ENCODE results near the gene MIEF1.

DNA sequence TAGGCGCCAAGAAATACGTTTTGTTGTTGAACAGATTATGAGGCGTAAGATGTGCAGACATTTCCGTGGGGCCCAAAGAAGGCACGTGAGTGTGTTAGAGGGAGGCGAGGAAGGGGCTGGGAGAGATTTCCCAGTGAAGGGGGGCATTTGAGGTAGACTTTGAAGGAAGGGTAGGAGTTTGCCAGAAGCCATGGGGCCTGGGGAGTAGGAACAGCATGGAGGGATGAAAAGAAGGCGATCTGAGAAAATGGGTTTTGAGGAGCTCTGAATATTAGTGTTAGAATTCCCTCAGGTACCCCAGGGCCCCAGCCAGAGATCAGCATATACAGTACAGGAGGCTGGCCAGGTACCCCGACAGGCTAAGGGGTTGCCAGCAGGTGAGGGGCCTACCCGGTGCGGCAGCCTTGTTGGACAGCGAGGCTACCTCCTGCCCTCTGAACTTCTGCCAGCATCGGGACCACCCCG is 414 bp upstream of the MIEF1 start:
- TF ChIP-seq, protein P1, sequence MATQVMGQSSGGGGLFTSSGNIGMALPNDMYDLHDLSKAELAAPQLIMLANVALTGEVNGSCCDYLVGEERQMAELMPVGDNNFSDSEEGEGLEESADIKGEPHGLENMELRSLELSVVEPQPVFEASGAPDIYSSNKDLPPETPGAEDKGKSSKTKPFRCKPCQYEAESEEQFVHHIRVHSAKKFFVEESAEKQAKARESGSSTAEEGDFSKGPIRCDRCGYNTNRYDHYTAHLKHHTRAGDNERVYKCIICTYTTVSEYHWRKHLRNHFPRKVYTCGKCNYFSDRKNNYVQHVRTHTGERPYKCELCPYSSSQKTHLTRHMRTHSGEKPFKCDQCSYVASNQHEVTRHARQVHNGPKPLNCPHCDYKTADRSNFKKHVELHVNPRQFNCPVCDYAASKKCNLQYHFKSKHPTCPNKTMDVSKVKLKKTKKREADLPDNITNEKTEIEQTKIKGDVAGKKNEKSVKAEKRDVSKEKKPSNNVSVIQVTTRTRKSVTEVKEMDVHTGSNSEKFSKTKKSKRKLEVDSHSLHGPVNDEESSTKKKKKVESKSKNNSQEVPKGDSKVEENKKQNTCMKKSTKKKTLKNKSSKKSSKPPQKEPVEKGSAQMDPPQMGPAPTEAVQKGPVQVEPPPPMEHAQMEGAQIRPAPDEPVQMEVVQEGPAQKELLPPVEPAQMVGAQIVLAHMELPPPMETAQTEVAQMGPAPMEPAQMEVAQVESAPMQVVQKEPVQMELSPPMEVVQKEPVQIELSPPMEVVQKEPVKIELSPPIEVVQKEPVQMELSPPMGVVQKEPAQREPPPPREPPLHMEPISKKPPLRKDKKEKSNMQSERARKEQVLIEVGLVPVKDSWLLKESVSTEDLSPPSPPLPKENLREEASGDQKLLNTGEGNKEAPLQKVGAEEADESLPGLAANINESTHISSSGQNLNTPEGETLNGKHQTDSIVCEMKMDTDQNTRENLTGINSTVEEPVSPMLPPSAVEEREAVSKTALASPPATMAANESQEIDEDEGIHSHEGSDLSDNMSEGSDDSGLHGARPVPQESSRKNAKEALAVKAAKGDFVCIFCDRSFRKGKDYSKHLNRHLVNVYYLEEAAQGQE (IDR thresholded peaks at IDR 0.05; ENCODE audit: insufficient read depth in 1 of 2, low read depth in 2 of 2, low read length in 1 of 2), result no peak
- no peak for TF ChIP-seq POLR2AphosphoS5 (IDR thresholded peaks at IDR 0.05; ENCODE audit: low read depth, low read length)

Measured in Panc1 (cell line).